Measurements from ENCODE around the gene CPB2. TPM values are rescaled to one million over a fixed set of nuclear protein-coding genes. Genes with fewer than 3 reads are reported as not detected.

Gene CPB2
- total and polyA plus RNA-seq, 9 of the 15 experiments (the other 6 are each of a cell fraction or from before 2014, with no cell fraction given) = 0.03 to 0.16 (median 0.07) TPM; not detected in 6

GRCh38 chr13:46150134-46150693, 45.4 kb upstream of the CPB2 start:
- 92% methylated on average over 1 of the region's 1 CpG for WGBS (ENCODE audit: insufficient coverage, low coverage, missing lambda C conversion rate)
- Histone ChIP-seq H3K27ac (ENCODE audit: extremely low read depth, low read depth, low read length) (no peak overlapping the region), H3K4me2 (ENCODE audit: insufficient read depth, low read length) (no peak overlapping the region), H3K9me3 (replicated peaks; ENCODE audit: control insufficient read depth, insufficient read depth, low read depth, low read length) (no peaks in the 10 kb centered on the region), H3K36me3 (ENCODE audit: control insufficient read depth, insufficient read depth, low read length) (peaks cover 91% of the 10 kb centered on the region), H3K4me1 (replicated peaks in 1 of 2; ENCODE audit: control insufficient read depth in 2 of 2, insufficient read depth in 2 of 2, low read length in 2 of 2) (no peaks in the 10 kb centered on the region), H3K4me3 (no peak overlapping the region), H3K79me2 (ENCODE audit: control insufficient read depth, insufficient read depth, low read length) (no peaks in the 10 kb centered on the region), H3K9me1 (ENCODE audit: control insufficient read depth, insufficient read depth, low read length) (no peaks in the 10 kb centered on the region), H3K27me3 (ENCODE audit: control insufficient read depth in 2 of 2, insufficient read depth in 2 of 2, low read length in 2 of 2) (no peaks in the 10 kb centered on the region), H4K20me1 (replicated peaks; ENCODE audit: control insufficient read depth, insufficient read depth, low read length) (no peaks in the 10 kb centered on the region), H2AFZ (ENCODE audit: low read depth, low read length) (no peak overlapping the region), H3K9ac (ENCODE audit: insufficient read depth in 1 of 2, low read depth in 2 of 2, low read length in 2 of 2) (no peak overlapping the region)
- in situ Hi-C loops (cut with MboI) (loop anchor here (10.0 kb wide), 1 partner anchor 145 kb away; no protein-coding TSS in a partner anchor), intact Hi-C loops (cut with micrococcal nuclease) (no loop called here)
- ATAC-seq (no peak), FAIRE-seq (no peak), DNase-seq (ENCODE audit: extremely low read depth in 1 of 4, low spot score in 3 of 4) (no peak)
- TF ChIP-seq KLF1 (tag; IDR thresholded peaks at IDR 0.05) (no peak), ZNF3 (CRISPR knock-in tag; IDR thresholded peaks at IDR 0.05) (no peak), CHAMP1 (IDR thresholded peaks at IDR 0.05) (no peak), RBM34 (IDR thresholded peaks at IDR 0.05; ENCODE audit: borderline replicate concordance, insufficient read depth, low read length) (no peak), GABPB2 (CRISPR knock-in tag; conservative IDR thresholded peaks at IDR 0.05) (no peak), PREB (CRISPR knock-in tag; IDR thresholded peaks at IDR 0.05) (no peak), ZNF146 (CRISPR knock-in tag; IDR thresholded peaks at IDR 0.05; ENCODE audit: unreplicated experiment) (no peak), GTF2E2 (tag; IDR thresholded peaks at IDR 0.05) (no peak), ILF3 (IDR thresholded peaks at IDR 0.05; ENCODE audit: borderline replicate concordance) (no peak), CBX5 (IDR thresholded peaks at IDR 0.05; ENCODE audit: borderline replicate concordance, low read depth) (no peak), SMARCA5 (IDR thresholded peaks at IDR 0.05) (no peak), ZNF766 (CRISPR knock-in tag; conservative IDR thresholded peaks at IDR 0.05) (no peak)
- CTCF ChIA-PET (ENCODE audit: low intra/inter-chr PET ratio) = no interaction called here
- POLR2A ChIA-PET = no interaction called here
- no TSS peak for BruUV-seq (replicated peaks)
